K562 (cell line): ENCODE results near the gene FAM111B. TPM values are rescaled to one million over a fixed set of nuclear protein-coding genes. Genes with fewer than 3 reads are reported as not detected.
A peak's percentile ranks its signal among the peaks of the same experiment; 100 is the strongest.

Source experiments
- E2F4 ChIP-seq: sonication (generic); formaldehyde crosslinking; IDR thresholded peaks from 2 replicates; pipeline ENCODE4 v1.8.0; 2022; ENCODE audit warnings: mild to moderate bottlenecking, low read depth, missing genetic modification reagents
- SMC3 ChIP-seq: conservative IDR thresholded peaks from 2 replicates; pipeline ENCODE4 v1.6.1; 2011; ENCODE audit warnings: low read depth, low read length, improper control_type of control experiment; ENCODE audit not compliant: insufficient read depth
- STAT5A ChIP-seq: IDR thresholded peaks from 2 replicates; pipeline ENCODE4 v1.6.1; 2012; ENCODE audit warnings: low read length, inconsistent platforms, borderline replicate concordance
- TAF9B ChIP-seq: fragments of 450-650 bp; IDR thresholded peaks from 2 replicates; pipeline ENCODE4 v1.6.1; 2018; ENCODE audit warnings: mild to moderate bottlenecking; ENCODE audit not compliant: partially characterized antibody
- TEAD4 ChIP-seq, 2 experiments: sonication (generic) in 1 of 2; formaldehyde crosslinking in 1 of 2; IDR thresholded peaks; 2 replicates each; pipeline versions ENCODE4 v1.6.1 to v1.8.0; 2012 to 2022; ENCODE audit warnings: borderline replicate concordance in 1 of 2, inconsistent platforms in 1 of 2, low read length in 1 of 2, mild to moderate bottlenecking in 1 of 2, missing genetic modification reagents in 1 of 2
- ZBTB26 ChIP-seq: fragments of 450-650 bp; formaldehyde crosslinking; IDR thresholded peaks from 2 replicates; pipeline ENCODE4 v1.4.0; 2022; ENCODE audit warnings: missing genetic modification characterization
- ZBTB40 ChIP-seq, 2 experiments: fragments of 450-650 bp in 1 of 2; sonication (generic) in 1 of 2; formaldehyde crosslinking in 1 of 2; IDR thresholded peaks; 2 replicates each; pipeline versions ENCODE4 v1.7.1 to v1.9.0; 2016 to 2022; ENCODE audit warnings: inconsistent platforms in 1 of 2, mild to moderate bottlenecking in 1 of 2, missing genetic modification reagents in 1 of 2
- ZBTB43 ChIP-seq: sonication (generic); formaldehyde crosslinking; IDR thresholded peaks from 2 replicates; pipeline ENCODE4 v1.8.0; 2023; ENCODE audit warnings: mild to moderate bottlenecking, missing genetic modification reagents
- ZNF699 ChIP-seq: fragments of 250-450 bp; sonication (Bioruptor Pico); IDR thresholded peaks from 2 replicates; pipeline ENCODE4 v1.8.0; 2021; ENCODE audit warnings: mild to moderate bottlenecking, moderate library complexity; ENCODE audit not compliant: insufficient replicate concordance
- ZNF778 ChIP-seq: fragments of 450-650 bp; formaldehyde crosslinking; IDR thresholded peaks from 2 replicates; pipeline ENCODE4 v1.4.0; 2020; ENCODE audit warnings: mild to moderate bottlenecking, moderate library complexity
- polyA plus RNA-seq, 8 experiments: library from polyadenylated mRNA; depleted of rRNA in 4 of 8; stranded (reverse) in 5 of 8; unstranded in 3 of 8; fragments of >200 nt; fragmentation: Nextera tagmentation in 2 of 8; fragmentation: Illumina TruSeq in 1 of 8; extraction: Ambion mirVana in 2 of 8; extraction: Trizol in 1 of 8; gene quantifications; 2 replicates each; pipeline versions ENCODE4 v1.2.1 to v1.2.3, GENCODE V29; 2011 to 2014; ENCODE audit warnings: inconsistent platforms in 1 of 8, missing spikeins in 1 of 8
- total RNA-seq, 7 experiments: library from RNA; depleted of rRNA in 6 of 7; stranded (reverse); fragments of >200 nt in 6 of 7; fragmentation: Illumina TruSeq in 2 of 7; extraction: Trizol in 2 of 7; gene quantifications; 2 replicates each; pipeline versions ENCODE4 v1.2.1 to v1.2.3, GENCODE V29; 2011 to 2021; ENCODE audit warnings: low replicate concordance in 1 of 7
- TF ChIP-seq, protein P1 (sequence below): sonication (generic); formaldehyde crosslinking; IDR thresholded peaks from 2 replicates; pipeline ENCODE4 v1.8.0; 2022; ENCODE audit warnings: mild to moderate bottlenecking, missing genetic modification reagents

FAM111B gene
- total and polyA plus RNA-seq, 9 of the 15 experiments (the other 6 are each of a cell fraction or from before 2014, with no cell fraction given): 0.01 to 0.33 (median 0.06) TPM; not detected in 5

DNA sequence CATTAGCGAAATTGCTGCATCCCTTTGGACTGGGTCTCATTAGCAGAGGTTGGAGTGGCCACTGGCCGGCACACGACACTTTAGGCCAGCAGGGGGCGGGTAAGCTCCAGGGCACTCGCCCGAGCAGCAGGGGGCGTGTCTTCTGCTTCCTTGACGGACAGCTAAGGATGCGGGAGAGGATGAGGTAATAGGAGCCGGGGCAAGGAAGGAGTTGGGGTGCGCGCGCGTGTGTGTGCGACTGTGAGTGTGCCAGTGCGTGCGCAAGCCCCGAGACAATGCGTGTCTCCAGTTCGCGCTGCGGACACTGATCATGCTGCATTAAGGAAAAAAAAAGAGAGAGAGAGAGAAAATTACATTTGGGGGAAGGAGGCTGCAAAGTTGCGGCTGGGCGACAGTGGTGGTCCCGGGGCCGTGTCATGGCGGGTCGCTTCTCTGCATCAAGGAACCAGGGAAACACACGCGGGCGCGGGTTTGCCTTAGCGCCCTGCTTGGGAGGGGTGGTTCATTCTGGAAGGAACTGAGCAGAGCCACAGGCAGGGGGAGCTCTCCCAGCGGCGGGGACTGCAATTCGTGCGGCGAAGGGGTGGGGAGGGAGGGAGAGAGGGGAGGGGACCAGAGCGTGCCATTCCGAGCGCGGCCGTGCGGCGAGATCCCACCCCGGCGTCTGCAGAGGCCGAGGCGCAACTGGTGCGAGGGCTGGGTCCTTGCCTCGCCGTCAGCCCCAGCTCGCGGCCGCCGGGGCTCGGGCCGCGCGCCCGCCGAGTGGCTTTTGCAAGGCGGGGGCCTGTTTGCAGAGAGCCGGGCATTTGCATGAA is 64.7 kb downstream of the FAM111B start, which contains the start of gene DTX4 (continued):
- TF ChIP-seq ZBTB43 (no peak), STAT5A (no peak), ZNF778 (CRISPR knock-in tag) (no peak), ZNF699 (CRISPR knock-in tag) (no peak), TAF9B (no peak), ZBTB26 (no peak), TEAD4 (IDR thresholded peaks at IDR 0.05; ENCODE audit: low read length) (no peak), TEAD4 (CRISPR knock-in tag; IDR thresholded peaks at IDR 0.05; ENCODE audit: borderline replicate concordance) (no peak), ZBTB40 (IDR thresholded peaks at IDR 0.05) (peak; percentile 46; the same call in 1 of the 2 replicates), ZBTB40 (CRISPR knock-in tag; IDR thresholded peaks at IDR 0.05) (no peak), E2F4 (0 out of 2 replicates have a peak, but pooled peaks have one; percentile 58), SMC3 (peak; percentile 87)
- TF ChIP-seq, protein P1, sequence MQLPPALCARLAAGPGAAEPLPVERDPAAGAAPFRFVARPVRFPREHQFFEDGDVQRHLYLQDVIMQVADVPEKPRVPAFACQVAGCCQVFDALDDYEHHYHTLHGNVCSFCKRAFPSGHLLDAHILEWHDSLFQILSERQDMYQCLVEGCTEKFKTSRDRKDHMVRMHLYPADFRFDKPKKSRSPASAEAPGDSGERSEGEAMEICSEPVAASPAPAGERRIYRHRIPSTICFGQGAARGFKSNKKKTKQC (CRISPR knock-in tag): peak; percentile 41
